HG03097 (cell line): ENCODE data around the gene ZNRD2.
"Not testable (repeated sequence)": the region's sequence is repeated elsewhere in the genome, so short reads cannot be mapped to it uniquely, and the experiment has no call there.

Experiments
- ATAC-seq: cut with Tn5 transposase; IDR thresholded peaks from one replicate; pipeline ENCODE4 v1.9.1; 2021; ENCODE audit not compliant: unreplicated experiment, low FRiP score

ZNRD2 gene, protein sequence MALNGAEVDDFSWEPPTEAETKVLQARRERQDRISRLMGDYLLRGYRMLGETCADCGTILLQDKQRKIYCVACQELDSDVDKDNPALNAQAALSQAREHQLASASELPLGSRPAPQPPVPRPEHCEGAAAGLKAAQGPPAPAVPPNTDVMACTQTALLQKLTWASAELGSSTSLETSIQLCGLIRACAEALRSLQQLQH

DNA sequence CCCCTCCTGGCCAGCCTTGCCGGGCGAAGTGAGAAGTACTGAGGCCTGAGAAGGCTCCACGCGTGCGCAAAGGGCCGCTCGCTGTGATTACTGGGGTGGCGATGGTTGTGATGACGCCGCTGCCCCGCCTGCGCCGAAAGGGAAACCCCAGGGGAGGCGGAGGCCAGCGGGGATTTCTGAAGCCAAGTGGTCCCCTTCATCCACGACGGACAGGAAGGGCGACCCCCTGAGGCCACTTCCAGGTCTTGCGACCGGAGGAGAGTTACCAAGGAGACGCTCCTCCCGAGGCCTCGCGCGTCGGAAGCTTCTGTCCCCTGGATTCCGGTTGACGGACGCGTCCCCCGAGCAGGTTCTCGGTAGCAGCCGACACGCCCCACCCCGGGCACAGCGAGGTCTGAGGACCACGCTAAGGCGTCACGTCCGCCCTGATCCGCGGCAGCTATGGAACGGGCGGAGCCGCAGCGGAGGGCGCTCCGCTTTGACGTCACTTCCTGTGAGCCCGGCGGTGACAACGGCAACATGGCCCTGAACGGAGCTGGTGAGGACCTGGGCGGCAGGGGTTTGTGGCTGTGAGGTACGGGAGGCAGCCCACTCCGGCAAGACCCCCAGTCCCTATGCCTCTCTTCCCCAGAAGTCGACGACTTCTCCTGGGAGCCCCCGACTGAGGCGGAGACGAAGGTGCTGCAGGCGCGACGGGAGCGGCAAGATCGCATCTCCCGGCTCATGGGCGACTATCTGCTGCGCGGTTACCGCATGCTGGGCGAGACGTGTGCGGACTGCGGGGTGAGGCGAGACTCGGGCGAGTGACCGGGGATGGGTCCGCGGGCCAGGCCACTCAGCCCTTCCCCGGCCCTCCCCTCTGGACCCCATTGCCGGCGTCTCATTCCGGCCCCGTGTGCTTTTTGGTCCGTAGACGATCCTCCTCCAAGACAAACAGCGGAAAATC lies at the start of gene ZNRD2:
Gene ZNRD2 (plus strand): TSS at position 505 of the 946 bp plus-strand sequence. CDS start 15 bp downstream, at position 520.
- ATAC-seq, result peak; percentile 56

DNA sequence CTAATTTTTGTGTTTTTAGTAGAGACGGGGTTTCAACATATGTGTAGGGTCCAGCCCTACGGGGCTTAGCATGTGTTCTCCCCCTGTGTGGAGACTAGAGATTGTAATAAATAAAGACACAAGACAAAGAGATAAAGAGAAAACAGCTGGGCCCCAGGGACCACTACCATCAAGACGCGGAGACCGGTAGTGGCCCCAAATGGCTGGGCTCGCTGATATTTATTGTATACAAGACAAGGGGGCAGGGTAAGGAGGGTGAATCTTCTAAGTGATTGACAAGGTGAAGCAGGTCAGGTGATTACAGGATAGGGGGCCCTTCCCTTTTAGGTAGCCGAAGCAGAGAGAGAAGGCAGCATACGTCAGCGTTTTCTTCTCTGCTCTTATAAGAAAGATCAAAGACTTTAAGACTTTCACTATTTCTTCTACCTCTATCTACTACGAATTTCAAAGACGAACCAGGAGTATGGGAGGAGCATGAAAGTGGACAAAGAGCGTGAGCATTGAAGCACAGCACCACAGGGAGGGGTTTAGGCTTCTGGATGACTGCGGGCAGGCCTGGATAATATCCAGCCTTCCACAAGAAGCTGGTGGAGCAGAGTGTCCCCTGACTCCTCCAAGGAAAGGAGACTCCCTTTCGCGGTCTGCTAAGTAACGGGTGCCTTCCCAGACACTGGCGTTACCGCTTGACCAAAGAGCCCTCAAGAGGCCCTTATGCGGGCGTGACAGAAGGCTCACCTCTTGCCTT lies 48.3 kb upstream of the ZNRD2 start:
- not testable (repeated sequence) for ATAC-seq

DNA sequence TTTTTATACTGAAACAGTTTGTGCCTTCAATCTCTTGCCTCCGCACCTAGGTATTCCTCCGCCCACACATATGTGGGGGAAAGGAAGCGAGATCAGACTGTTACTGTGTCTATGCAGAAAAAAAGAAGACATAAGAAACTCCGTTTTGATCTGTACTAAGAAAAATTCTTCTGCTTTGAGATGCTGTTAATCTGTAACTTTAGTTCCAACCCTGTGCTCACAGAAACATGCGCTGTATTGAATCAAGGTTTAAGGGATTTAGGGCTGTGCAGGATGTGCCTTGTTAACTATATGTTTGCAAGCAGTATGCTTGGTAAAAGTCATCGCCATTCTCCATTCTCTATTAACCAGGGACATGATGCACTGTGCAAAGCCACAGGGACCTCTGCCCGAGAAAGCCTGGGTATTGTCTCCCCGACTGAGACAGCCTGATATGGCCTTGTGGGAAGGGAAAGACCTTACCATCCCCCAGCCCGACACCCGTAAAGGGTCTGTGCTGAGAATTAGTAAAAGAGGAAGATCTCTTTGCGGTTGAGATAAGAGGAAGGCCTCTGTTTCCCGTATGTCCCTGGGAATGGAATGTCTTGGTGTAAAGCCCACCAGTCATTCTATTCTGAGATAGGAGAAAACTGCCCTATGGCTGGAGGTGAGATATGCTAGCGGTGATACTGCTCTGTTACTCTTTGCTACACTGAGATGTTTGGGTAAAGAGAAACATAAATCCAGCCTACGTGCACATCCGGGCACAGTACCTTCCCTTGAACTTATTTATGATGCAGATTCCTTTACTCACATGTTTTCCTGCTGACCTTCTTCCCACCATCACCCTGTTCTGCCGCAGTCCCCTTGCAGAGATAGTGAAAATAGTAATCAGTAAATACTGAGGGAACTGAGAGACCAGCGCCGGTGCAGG lies 47.3 kb upstream of the ZNRD2 start:
- not testable (repeated sequence) for ATAC-seq

DNA sequence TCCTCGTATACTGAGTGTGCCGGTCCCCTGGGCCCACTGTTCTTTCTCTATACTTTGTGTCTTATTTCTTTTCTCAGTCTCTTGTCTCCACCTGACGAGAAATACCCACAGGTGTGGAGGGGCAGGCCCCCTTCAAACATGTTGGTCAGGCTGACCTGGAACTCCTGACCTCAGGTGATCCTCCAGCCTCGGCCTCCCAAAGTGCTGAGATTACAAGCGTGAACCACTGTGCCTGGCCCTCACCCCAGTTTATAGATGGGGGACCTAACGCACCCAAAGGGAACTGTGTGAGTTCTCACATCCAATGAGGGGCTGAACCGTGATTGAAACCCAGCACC lies 46.7 kb upstream of the ZNRD2 start:
- ATAC-seq, result not testable (repeated sequence)

DNA sequence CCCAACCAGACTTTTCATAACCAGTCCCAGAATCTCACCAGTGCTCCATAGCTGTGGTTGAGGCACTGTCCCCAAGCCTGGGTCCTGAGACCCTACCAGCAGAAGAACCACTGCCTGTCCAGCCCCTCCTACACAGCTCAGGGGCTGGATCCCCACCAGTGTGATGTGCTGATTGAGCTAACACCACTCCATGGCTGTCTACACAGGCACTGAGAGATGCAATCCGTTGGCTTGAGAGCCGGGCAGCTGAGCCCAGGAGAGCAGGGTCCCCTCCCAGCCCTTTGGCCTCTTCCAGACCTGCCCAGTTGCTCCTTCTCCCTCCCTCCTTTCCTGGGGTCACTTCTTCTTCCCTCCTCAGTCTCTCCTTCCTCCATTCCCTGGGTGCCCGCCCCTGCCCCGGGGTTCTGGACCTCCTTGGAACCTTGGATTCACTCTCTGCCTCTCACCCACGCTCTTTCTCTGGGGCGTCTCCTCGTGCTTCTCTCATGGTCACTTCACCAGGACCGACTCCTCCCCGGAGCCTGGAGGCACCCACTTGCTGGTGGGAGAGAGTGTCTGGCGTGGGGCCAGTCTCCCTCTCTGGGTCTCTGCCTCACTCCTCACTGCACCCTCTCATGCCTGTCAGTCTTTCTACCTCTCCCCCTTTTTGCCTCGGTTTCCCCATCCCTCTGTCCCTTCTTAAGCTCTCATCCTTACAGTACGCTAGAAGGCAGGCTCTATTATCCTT lies 46.1 kb upstream of the ZNRD2 start:
- no peak for ATAC-seq

DNA sequence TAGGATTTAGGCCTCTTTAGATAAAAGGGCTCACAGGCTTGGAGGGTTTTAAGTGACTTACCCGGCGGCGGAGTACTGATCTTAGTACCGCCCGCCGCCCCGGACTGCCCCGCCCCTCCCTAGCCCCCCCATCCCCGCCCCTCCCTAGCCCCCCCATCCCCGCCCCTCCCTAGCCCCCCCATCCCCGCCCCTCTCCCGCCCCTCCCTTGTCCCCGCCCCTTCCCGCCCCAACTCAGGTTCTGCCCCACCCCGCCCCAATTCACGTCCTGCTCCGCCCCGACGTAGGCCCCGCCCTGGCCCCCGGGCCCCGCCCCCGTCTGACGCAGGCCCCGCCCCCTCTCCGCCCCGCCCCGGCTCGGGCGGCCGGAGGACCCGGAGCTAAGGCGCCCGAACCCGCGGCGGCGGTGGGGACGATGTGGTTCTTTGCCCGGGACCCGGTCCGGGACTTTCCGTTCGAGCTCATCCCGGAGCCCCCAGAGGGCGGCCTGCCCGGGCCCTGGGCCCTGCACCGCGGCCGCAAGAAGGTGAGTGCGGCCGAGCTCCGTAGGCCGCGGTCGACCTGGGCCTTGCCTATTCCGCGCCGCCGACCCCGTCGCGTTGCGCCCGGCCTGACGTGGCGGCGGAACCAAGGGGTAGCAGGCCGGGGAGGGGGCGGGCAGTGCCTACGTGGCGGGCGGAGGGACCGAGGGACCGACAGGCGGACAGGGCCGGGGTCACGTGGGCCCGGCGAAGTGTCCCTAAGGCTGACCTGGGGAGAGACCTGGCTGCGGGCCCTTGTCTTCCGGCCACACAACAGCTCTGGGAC lies 45.3 kb upstream of the ZNRD2 start, which contains the start of gene SCYL1:
Gene SCYL1 (plus strand): TSS at position 343 of the 805 bp plus-strand sequence. CDS start 71 bp downstream, at position 414.
- ATAC-seq, result peak; percentile 35

DNA sequence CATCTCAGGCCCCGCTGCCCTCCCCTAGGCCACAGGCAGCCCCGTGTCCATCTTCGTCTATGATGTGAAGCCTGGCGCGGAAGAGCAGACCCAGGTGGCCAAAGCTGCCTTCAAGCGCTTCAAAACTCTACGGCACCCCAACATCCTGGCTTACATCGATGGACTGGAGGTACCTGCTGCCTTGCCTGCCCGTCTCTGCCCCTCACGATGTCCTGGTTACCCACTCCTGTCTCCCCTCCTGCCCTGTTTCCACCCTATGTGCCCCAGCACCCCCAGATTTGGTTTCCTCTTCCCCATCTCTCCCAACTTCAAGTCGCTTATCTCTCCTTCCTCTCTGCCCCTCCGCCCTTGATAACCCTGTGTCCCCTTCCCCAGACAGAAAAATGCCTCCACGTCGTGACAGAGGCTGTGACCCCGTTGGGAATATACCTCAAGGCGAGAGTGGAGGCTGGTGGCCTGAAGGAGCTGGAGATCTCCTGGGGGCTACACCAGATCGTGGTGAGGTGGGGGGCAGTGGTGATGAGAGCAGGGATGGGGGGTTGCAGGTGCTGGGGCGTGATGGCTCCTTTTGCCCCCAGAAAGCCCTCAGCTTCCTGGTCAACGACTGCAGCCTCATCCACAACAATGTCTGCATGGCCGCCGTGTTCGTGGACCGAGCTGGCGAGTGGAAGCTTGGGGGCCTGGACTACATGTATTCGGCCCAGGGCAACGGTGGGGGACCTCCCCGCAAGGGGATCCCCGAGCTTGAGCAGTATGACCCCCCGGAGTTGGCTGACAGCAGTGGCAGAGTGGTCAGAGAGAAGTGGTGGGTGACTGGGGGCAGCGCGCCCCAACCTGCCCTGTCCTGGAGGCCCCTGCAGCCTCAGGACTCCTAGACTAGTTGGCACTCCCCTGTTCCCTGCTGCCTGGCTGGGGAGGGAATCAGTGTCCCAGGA lies 44.5 kb upstream of the ZNRD2 start:
- ATAC-seq, result no peak

DNA sequence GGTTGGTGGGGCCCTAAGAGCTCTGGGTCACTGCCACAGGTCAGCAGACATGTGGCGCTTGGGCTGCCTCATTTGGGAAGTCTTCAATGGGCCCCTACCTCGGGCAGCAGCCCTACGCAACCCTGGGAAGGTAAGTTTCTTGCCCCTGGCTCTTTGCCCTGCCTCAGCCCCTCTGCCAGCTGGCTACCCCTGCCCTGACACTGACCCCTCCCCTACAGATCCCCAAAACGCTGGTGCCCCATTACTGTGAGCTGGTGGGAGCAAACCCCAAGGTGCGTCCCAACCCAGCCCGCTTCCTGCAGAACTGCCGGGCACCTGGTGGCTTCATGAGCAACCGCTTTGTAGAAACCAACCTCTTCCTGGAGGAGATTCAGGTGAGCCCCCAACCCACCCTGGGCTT lies 43.5 kb upstream of the ZNRD2 start:
- ATAC-seq, result no peak

DNA sequence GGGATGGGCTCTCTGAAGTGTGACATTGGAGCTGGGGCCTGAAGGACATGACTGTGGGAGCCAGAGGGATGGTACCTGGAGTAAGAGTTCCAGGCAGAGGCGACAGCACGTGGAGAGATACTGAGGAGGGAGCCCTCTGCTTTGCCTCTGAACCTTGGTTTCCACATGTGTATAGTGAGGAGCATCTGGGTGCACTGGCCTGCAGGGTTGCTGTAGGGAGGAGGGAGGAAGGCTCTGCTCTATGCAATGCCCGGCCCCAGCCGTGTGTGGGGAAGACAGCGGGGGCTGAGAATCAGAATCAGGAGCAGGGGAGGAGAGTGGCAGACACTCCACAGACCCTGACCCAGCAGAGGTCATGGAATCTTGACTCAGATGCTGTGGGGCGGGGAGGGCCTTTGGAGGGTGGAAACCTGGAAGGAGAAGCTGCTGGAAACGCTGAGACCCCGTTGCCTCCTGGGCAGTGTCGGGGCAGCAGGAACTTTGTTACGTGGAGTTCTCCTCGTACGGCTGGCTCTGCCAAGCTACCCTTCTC lies 41.4 kb upstream of the ZNRD2 start:
- no peak for ATAC-seq

DNA sequence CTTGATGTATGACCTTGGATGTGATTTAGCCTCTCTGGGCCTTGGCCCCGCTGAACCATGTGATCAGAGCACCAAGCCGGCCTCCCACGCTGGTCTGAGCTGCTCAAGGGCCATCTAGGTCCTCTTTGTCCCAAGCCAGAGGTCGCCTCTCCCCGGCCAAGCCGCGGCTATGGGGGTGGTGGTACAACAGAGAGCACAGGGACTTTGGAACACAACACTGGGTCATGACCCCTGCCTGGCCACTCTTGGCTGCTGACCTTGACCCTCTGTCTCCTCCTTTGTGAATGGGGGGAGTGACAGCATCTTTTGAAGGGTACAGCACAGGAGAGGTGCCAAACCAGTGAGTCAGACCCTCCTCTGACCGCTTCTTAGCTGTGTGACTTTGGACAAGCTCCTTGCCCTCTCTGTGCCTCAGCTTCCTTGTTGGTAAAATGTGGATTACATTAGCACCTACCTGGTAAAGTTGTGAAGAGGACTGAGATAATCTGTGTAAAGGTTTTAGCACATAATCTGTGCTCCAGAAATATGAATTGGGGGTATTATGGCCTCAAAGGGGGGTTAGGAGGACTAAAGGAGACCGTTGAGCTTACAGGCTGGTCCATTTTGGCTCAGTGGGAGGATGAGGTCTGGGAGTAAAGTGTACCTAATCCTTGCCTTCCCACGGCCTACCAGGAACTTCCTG lies 40.7 kb upstream of the ZNRD2 start:
- no peak for ATAC-seq

DNA sequence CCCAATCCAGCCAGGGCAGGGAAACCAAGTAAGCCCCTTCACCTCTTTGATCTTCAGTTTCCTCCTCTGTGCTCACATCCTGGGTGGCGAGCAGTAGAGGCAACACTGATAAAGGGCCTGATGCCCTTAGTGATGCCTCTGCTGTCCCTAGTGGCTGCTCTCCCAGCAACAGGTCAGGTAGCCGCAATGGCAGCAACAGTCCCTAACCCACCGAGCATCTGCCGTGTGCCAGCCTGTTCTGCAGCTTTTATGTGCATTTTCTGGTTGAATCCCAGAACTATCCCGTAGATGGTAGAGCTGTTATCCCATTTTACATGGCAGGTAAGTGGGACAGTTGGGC lies 40.1 kb upstream of the ZNRD2 start:
- ATAC-seq, result no peak

DNA sequence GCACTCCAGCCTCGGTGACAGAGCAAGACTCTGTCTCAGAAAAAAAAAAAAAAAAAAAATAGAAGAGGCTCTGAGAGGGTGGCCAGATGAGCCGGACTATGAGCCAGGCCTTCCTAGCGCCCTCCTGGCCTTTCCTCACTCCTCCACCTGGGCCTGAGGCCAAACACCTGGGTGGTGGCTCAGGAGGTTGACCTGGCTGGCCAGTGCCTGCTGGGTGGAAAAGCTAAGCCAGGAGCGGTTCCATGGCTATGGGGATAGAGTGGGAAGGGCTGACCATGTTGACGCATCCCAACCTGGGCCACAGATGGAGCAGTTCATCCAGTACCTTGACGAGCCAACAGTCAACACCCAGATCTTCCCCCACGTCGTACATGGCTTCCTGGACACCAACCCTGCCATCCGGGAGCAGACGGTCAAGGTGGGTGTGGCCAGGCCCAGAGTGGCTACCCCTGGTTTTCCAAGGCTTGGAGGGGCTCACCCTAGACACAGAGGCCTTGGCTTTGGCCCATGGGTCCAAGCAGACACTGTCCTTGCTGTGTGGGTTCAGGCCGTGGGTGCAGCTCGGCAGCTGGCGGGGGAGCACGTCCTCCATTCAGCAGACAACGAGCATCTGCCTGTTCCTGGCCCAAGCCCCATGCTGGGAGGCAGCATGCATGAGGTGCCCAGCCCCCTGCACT lies 37.8 kb upstream of the ZNRD2 start:
- ATAC-seq, result no peak

DNA sequence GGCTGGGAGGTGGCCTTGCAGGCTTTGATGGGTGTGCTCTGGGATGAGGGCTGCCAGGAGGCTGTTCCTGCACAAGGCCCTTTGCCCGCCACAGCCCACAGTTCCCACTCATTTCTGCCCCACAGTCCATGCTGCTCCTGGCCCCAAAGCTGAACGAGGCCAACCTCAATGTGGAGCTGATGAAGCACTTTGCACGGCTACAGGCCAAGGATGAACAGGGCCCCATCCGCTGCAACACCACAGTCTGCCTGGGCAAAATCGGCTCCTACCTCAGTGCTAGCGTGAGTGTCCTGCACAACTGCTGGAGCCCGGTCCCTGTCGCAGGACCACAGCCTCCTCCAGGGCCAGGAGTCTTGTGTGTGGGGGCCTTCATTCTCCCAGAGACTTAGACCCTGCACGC lies 35.2 kb upstream of the ZNRD2 start:
- ATAC-seq, result no peak

DNA sequence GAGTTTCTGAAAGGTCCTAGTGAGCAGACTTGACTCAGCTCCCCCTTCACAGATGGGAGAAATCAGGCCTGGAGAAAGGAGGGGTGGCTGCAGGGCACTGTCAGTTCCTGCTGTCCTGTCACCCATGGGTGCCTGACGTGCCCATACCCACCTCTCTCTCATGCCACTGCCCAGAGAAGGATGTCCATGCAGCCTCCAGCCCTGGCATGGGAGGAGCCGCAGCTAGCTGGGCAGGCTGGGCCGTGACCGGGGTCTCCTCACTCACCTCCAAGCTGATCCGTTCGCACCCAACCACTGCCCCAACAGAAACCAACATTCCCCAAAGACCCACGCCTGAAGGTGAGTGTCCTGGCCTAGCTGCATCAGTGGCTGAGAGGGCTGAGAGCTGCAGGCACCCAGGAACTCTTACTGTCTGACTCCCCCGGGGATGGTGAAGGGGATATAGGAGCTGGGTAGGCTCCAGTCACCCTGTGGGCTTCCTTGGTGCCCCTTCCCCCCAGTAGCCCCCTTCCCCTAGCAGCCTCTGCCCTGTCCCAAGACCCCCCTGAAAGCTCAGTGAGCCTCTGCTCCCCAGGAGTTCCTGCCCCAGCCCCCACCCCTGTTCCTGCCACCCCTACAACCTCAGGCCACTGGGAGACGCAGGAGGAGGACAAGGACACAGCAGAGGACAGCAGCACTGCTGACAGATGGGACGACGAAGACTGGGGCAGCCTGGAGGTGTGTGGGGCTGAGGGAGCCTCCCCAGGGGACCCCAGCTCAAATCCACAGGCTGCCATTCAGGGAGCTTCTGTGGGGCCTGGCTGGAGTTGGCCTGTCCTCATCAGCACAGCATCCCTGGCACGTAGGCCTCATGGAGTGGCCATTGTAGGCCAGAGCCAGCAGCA lies 33.6 kb upstream of the ZNRD2 start:
- ATAC-seq, result no peak

DNA sequence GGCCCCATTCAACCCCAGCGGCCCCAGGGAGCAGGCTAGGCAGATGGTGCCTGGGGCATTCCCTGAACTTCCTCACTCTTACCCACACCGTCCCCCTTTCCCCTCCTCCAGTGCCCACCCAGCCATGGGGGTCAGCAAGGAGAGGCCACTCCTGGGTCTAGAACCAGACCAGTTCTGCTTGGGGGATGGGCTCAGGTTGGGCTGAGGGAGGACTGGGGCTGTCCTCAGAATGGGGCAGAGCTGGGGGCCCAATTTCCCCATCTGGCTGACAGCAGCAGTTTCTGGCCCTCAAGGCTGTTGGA lies 33.0 kb upstream of the ZNRD2 start:
- no peak for ATAC-seq
